KMS-11 (cell line): ENCODE data around the gene SUOX.
A peak's percentile ranks its signal among the peaks of the same experiment; 100 is the strongest.

Experiments
- H2AFZ ChIP-seq: fragments of 200-600 bp; sonication (generic); 2 replicates; pipeline ENCODE4 v1.6.1; 2016; ENCODE audit warnings: antibody characterized with exemption, mixed run types, low read depth
- H3K27ac ChIP-seq: fragments of 200-600 bp; sonication (generic); 2 replicates; pipeline ENCODE4 v1.6.1; 2016; ENCODE audit warnings: mild to moderate bottlenecking, mixed run types
- H3K27me3 ChIP-seq: fragments of 200-600 bp; sonication (generic); 2 replicates; pipeline ENCODE4 v1.6.1; 2017; ENCODE audit warnings: mild to moderate bottlenecking, low read depth, mixed run types, moderate library complexity; ENCODE audit not compliant: insufficient read depth
- H3K36me3 ChIP-seq: fragments of 200-600 bp; sonication (generic); 2 replicates; pipeline ENCODE4 v1.6.1; 2017; ENCODE audit warnings: mild to moderate bottlenecking, mixed run types; ENCODE audit not compliant: insufficient read depth
- H3K4me1 ChIP-seq: fragments of 200-600 bp; sonication (generic); 2 replicates; pipeline ENCODE4 v1.6.1; 2016; ENCODE audit warnings: mild to moderate bottlenecking, low read depth, mixed run types; ENCODE audit not compliant: poor library complexity, severe bottlenecking
- H3K4me2 ChIP-seq: fragments of 200-600 bp; sonication (generic); 2 replicates; pipeline ENCODE4 v1.7.0; 2016; ENCODE audit warnings: mild to moderate bottlenecking, mixed run types
- H3K4me3 ChIP-seq: fragments of 200-600 bp; sonication (generic); IDR thresholded peaks from 2 replicates; pipeline ENCODE4 v1.6.1; 2017; ENCODE audit warnings: low read depth, low read length, mixed read lengths; ENCODE audit not compliant: insufficient read depth
- H3K79me2 ChIP-seq: fragments of 200-600 bp; sonication (generic); 2 replicates; pipeline ENCODE4 v1.6.1; 2016; ENCODE audit warnings: low read depth, mixed run types; ENCODE audit not compliant: insufficient read depth
- H3K9ac ChIP-seq: fragments of 200-600 bp; sonication (generic); 2 replicates; pipeline ENCODE4 v1.6.1; 2016; ENCODE audit warnings: mild to moderate bottlenecking, mixed run types
- H4K20me1 ChIP-seq: fragments of 200-600 bp; sonication (generic); 2 replicates; pipeline ENCODE4 v1.6.1; 2016; ENCODE audit warnings: mild to moderate bottlenecking, mixed run types; ENCODE audit not compliant: insufficient read depth
- CTCF ChIP-seq: fragments of 200-600 bp; sonication (generic); conservative IDR thresholded peaks from 2 replicates; pipeline ENCODE4 v1.6.1; 2017; ENCODE audit warnings: low read depth, mild to moderate bottlenecking, antibody characterized with exemption, low read length, moderate library complexity, mixed read lengths

Gene SUOX

GRCh38 chr12:55996715-55997534 lies at the start of gene SUOX:
Gene SUOX (plus strand): TSS chr12:55997276. CDS start chr12:56002222, 4,946 bp downstream.
- Histone ChIP-seq H3K36me3 (peaks cover 5% of the 10 kb centered on the region; the same call in 1 of the 2 replicates), H3K27ac (peak within 1 kb of the TSS; percentile 0; the same call in 1 of the 2 replicates), H4K20me1 (no peaks in the 10 kb centered on the region), H3K27me3 (no peaks in the 10 kb centered on the region), H3K4me1 (peaks cover 8% of the 10 kb centered on the region), H3K4me3 (peak within 1 kb of the TSS; percentile 94), H3K79me2 (no peaks in the 10 kb centered on the region), H2AFZ (peak within 1 kb of the TSS; percentile 65), H3K4me2 (peak within 1 kb of the TSS; percentile 77), H3K9ac (peak within 1 kb of the TSS; percentile 8; the same call in 1 of the 2 replicates)
- TF ChIP-seq CTCF, result no peak

- Histone ChIP-seq H3K27ac (no peak overlapping the region), H3K4me1 (no peaks in the 10 kb centered on the region), H3K9ac (no peak overlapping the region), H2AFZ (no peak overlapping the region), H3K36me3 (no peaks in the 10 kb centered on the region), H3K4me2 (no peak overlapping the region), H3K27me3 (no peaks in the 10 kb centered on the region), H4K20me1 (no peaks in the 10 kb centered on the region), H3K79me2 (no peaks in the 10 kb centered on the region), H3K4me3 (no peak overlapping the region)
- TF ChIP-seq CTCF, result no peak
These were observed 41.7 kb upstream of the SUOX start for GRCh38 chr12:55955344-55955743.

- Histone ChIP-seq H3K27me3 (no peaks in the 10 kb centered on the region), H3K4me2 (no peak overlapping the region), H3K4me3 (no peak overlapping the region), H3K79me2 (no peaks in the 10 kb centered on the region), H3K27ac (no peak overlapping the region), H2AFZ (no peak overlapping the region), H4K20me1 (no peaks in the 10 kb centered on the region), H3K36me3 (no peaks in the 10 kb centered on the region), H3K9ac (no peak overlapping the region), H3K4me1 (no peaks in the 10 kb centered on the region)
- peak; percentile 59 for TF ChIP-seq CTCF
These were observed 41.1 kb upstream of the SUOX start for GRCh38 chr12:55955800-55956508.

GRCh38 chr12:55957106-55957859 lies 39.8 kb upstream of the SUOX start:
- no peaks in the 10 kb centered on the region for H4K20me1 ChIP-seq
- no peak overlapping the region for H3K27ac ChIP-seq
- no peak overlapping the region for H3K4me2 ChIP-seq
- no peaks in the 10 kb centered on the region for H3K4me1 ChIP-seq
- H3K79me2 ChIP-seq, result no peaks in the 10 kb centered on the region
- no peak overlapping the region for H3K4me3 ChIP-seq
- no peak overlapping the region for H2AFZ ChIP-seq
- no peak overlapping the region for H3K9ac ChIP-seq
- no peaks in the 10 kb centered on the region for H3K36me3 ChIP-seq
- no peak for TF ChIP-seq CTCF
- H3K27me3 ChIP-seq, result no peaks in the 10 kb centered on the region
